Prostate gland (tissue), 2 donors: ENCODE measurements around the gene RPTOR. TPM values are rescaled to one million over a fixed set of nuclear protein-coding genes. Genes with fewer than 3 reads are reported as not detected.

Experiments
- DNase-seq: peaks from one replicate; pipeline ENCODE4 v3.0.0-alpha.2; 2019; ENCODE audit warnings: low spot score
- H3K27ac ChIP-seq, 2 donors: fragments of 200-600 bp; sonication (generic); 2 replicates each; pipeline ENCODE4 v1.5.1; 2017 to 2019
- H3K27me3 ChIP-seq: fragments of 200-600 bp; sonication (generic); replicated peaks from 2 replicates; pipeline ENCODE4 v1.5.1; 2019; ENCODE audit not compliant: insufficient read depth
- H3K36me3 ChIP-seq, 2 donors: fragments of 200-600 bp; sonication (generic); 1 replicate in 1 of 2; 2 replicates in 1 of 2; pipeline versions ENCODE4 v1.5.1 to v1.8.1; 2017 to 2019
- H3K4me1 ChIP-seq: fragments of 200-600 bp; sonication (generic); replicated peaks from 2 replicates; pipeline ENCODE4 v1.5.1; 2019
- H3K4me3 ChIP-seq, 2 donors: fragments of 200-600 bp; sonication (generic); 2 replicates each; pipeline ENCODE4 v1.5.1; 2017 to 2019
- H3K9me3 ChIP-seq: fragments of 200-600 bp; sonication (generic); 2 replicates; pipeline ENCODE4 v1.5.1; 2017
- CTCF ChIP-seq, 4 experiments: fragments of 200-600 bp in 2 of 4; fragments of 450-650 bp in 2 of 4; sonication (generic) in 2 of 4; IDR thresholded peaks; 1 replicate in 3 of 4; 2 replicates in 1 of 4; pipeline ENCODE4 v1.5.1; 2016 to 2019; ENCODE audit warnings: antibody characterized with exemption in 4 of 4, mild to moderate bottlenecking in 2 of 4, moderate library complexity in 2 of 4
- POLR2A ChIP-seq: fragments of 450-650 bp; IDR thresholded peaks from one replicate; pipeline ENCODE4 v1.6.1; 2016; ENCODE audit warnings: antibody characterized with exemption, mild to moderate bottlenecking
- POLR2AphosphoS5 ChIP-seq: sonication (generic); formaldehyde crosslinking; IDR thresholded peaks from one replicate; pipeline ENCODE4 v1.6.1; 2017; ENCODE audit warnings: antibody characterized with exemption
- WGBS: methylation state at CpG from one replicate; pipeline ENCODE4 v1.1.5; 2018; 5-methylcytosine and 5-hydroxymethylcytosine counted together
- intact Hi-C: fragments of 100-400 bp; cut with DNase I; formaldehyde crosslinking; loops from one replicate; pipeline ENCODE4 v1.14.2; 2022
- total RNA-seq, 2 donors: library from RNA; depleted of rRNA; stranded (reverse); fragments of >200 nt; gene quantifications; one replicate each; pipeline ENCODE4 v1.1.0, GENCODE V29; 2016

The RPTOR gene
- total RNA-seq, 2 donors from 2014 or later, result 30.3 to 62.5 TPM

- DNase-seq, result no peak
- intact Hi-C loops, result no loop called here
- H3K27ac ChIP-seq, result no peak overlapping the region
- no peaks in the 10 kb centered on the region for H3K27me3 ChIP-seq
- H3K9me3 ChIP-seq, result no peaks in the 10 kb centered on the region
- no peaks in the 10 kb centered on the region for H3K4me1 ChIP-seq
- no peak for TF ChIP-seq POLR2A
- no peak for TF ChIP-seq CTCF (IDR thresholded peaks at IDR 0.05)
- TF ChIP-seq POLR2AphosphoS5, result no peak
- WGBS, result 88% methylated on average over 15 of the region's 15 CpGs
- H3K4me3 ChIP-seq, result no peak overlapping the region
- H3K36me3 ChIP-seq, result no peaks in the 10 kb centered on the region
These were observed 259.8 kb downstream of the RPTOR start for GRCh38 chr17:80804466-80804865.

GRCh38 chr17:80805032-80805751 is 260.6 kb downstream of the RPTOR start:
- H3K36me3 ChIP-seq, result no peaks in the 10 kb centered on the region
- WGBS, result 79% methylated on average over 15 of the region's 15 CpGs
- DNase-seq, result no peak

GRCh38 chr17:80807014-80807413 is 262.4 kb downstream of the RPTOR start:
- intact Hi-C loops, result no loop called here
- H3K27ac ChIP-seq, result no peak overlapping the region
- H3K27me3 ChIP-seq, result no peaks in the 10 kb centered on the region
- no peak for DNase-seq
- WGBS, result 97% methylated on average over 4 of the region's 4 CpGs
- H3K4me1 ChIP-seq, result no peaks in the 10 kb centered on the region
- TF ChIP-seq POLR2AphosphoS5, result no peak
- H3K36me3 ChIP-seq, result no peaks in the 10 kb centered on the region
- no peaks in the 10 kb centered on the region for H3K9me3 ChIP-seq
- H3K4me3 ChIP-seq, result no peak overlapping the region

More at GRCh38 chr17:80805032-80805751, 260.6 kb downstream of the RPTOR start:
- Histone ChIP-seq H3K9me3 (no peaks in the 10 kb centered on the region), H3K27ac (no peak overlapping the region), H3K4me1 (no peaks in the 10 kb centered on the region), H3K27me3 (no peaks in the 10 kb centered on the region), H3K4me3 (no peak overlapping the region)
- TF ChIP-seq POLR2A, result no peak
- intact Hi-C loops, result no loop called here

- H3K4me1 ChIP-seq, result no peaks in the 10 kb centered on the region
- no peaks in the 10 kb centered on the region for H3K36me3 ChIP-seq
- intact Hi-C loops, result no loop called here
- H3K27ac ChIP-seq, result no peak overlapping the region
- WGBS, result 81% methylated on average over 1 of the region's 1 CpG
- DNase-seq, result no peak
- no peaks in the 10 kb centered on the region for H3K9me3 ChIP-seq
- H3K4me3 ChIP-seq, result no peak overlapping the region
- no peak for TF ChIP-seq POLR2A
- no peak for TF ChIP-seq POLR2AphosphoS5
- no peak for TF ChIP-seq CTCF (IDR thresholded peaks at IDR 0.05)
- no peaks in the 10 kb centered on the region for H3K27me3 ChIP-seq
These were observed 263.2 kb downstream of the RPTOR start for GRCh38 chr17:80807882-80808281.

GRCh38 chr17:80811181-80812105 is 266.8 kb downstream of the RPTOR start:
- intact Hi-C loops, result no loop called here
- H3K4me3 ChIP-seq, result no peak overlapping the region
- DNase-seq, result no peak

GRCh38 chr17:80812362-80813088 is 267.9 kb downstream of the RPTOR start:
- Histone ChIP-seq H3K36me3 (no peaks in the 10 kb centered on the region), H3K27ac (no peak overlapping the region), H3K27me3 (no peaks in the 10 kb centered on the region), H3K9me3 (no peaks in the 10 kb centered on the region), H3K4me3 (no peak overlapping the region), H3K4me1 (no peaks in the 10 kb centered on the region)
- no peak for DNase-seq
- TF ChIP-seq POLR2A (no peak), CTCF (IDR thresholded peaks at IDR 0.05) (no peak), POLR2AphosphoS5 (no peak)
- WGBS, result 90% methylated on average over 18 of the region's 18 CpGs
- intact Hi-C loops, result no loop called here

More at GRCh38 chr17:80811181-80812105, 266.8 kb downstream of the RPTOR start:
- H3K4me1 ChIP-seq, result no peaks in the 10 kb centered on the region
- H3K36me3 ChIP-seq, result no peaks in the 10 kb centered on the region
- H3K9me3 ChIP-seq, result no peaks in the 10 kb centered on the region
- WGBS, result 91% methylated on average over 21 of the region's 21 CpGs
- H3K27ac ChIP-seq, result no peak overlapping the region
- H3K27me3 ChIP-seq, result no peaks in the 10 kb centered on the region
- TF ChIP-seq POLR2A, result no peak
